GM12878 (cell line): ENCODE results near the gene CSRP1. TPM values are rescaled to one million over a fixed set of nuclear protein-coding genes. Genes with fewer than 3 reads are reported as not detected.

Source experiments
- ATAC-seq: fragments of 200-7000 bp; cut with Tn5 transposase; 3 replicates; pipeline ENCODE4 v1.9.1; 2020; ENCODE audit warnings: mild to moderate bottlenecking, moderate library complexity
- BruUV-seq: library from RNA; stranded (reverse); fragments of 400-500 nt; replicated peaks from 2 replicates; lab custom pipeline; 2021; lab: Mats Ljungman, UMichigan
- CTCF ChIA-PET: fragments of 300-600 bp; sonication (Branson Sonifier 250); formaldehyde crosslinking; extraction: SDS; loops from one replicate; lab custom pipeline; 2021; ENCODE audit warnings: inconsistent platforms; lab: Yijun Ruan, JAX
- POLR2A ChIA-PET: fragments of 350-600 bp; formaldehyde crosslinking; extraction: SDS; loops from one replicate; lab custom pipeline; 2021; ENCODE audit warnings: inconsistent platforms; lab: Charles Lee
- RAD21 ChIA-PET: fragments of 300-600 bp; sonication (Branson Sonifier 250); formaldehyde crosslinking; loops from one replicate; lab custom pipeline; 2023; ENCODE audit warnings: antibody characterized with exemption; ENCODE audit not compliant: unreplicated experiment; lab: Charles Lee
- SMC1A ChIA-PET: fragments of 300-600 bp; sonication (Branson Sonifier 250); formaldehyde crosslinking; loops from one replicate; lab custom pipeline; 2023; ENCODE audit not compliant: unreplicated experiment, uncharacterized antibody; lab: Charles Lee
- DNase-seq: peaks from one replicate; pipeline ENCODE4 v3.0.0-alpha.2; 2011; ENCODE audit warnings: low read depth, low spot score
- FAIRE-seq: peaks from 3 replicates; lab custom pipeline; 2011; peaks lifted over from hg19 to GRCh38; lab: Jason Lieb, UNC
- H2AFZ ChIP-seq: 2 replicates; pipeline ENCODE4 v1.6.0; 2011; ENCODE audit warnings: low read depth, low read length, control low read depth; ENCODE audit not compliant: control insufficient read depth
- H3K27ac ChIP-seq: 2 replicates; pipeline ENCODE4 v1.5.1; 2011; ENCODE audit warnings: control low read depth; ENCODE audit not compliant: control insufficient read depth, insufficient read depth
- H3K27me3 ChIP-seq, 2 experiments: replicated peaks in 1 of 2; 2 replicates each; pipeline versions ENCODE4 v1.6.0 to v1.6.1; 2011; ENCODE audit warnings: low read length in 1 of 2; ENCODE audit not compliant: control insufficient read depth in 2 of 2, insufficient read depth in 2 of 2
- H3K36me3 ChIP-seq, 2 experiments: 2 replicates each; pipeline ENCODE4 v1.5.1; 2011; ENCODE audit warnings: low read length in 1 of 2; ENCODE audit not compliant: control insufficient read depth in 2 of 2, insufficient read depth in 2 of 2
- H3K4me1 ChIP-seq: 2 replicates; pipeline ENCODE4 v1.6.1; 2011; ENCODE audit warnings: mild to moderate bottlenecking, low read length, moderate library complexity, mixed read lengths; ENCODE audit not compliant: control insufficient read depth, insufficient read depth
- H3K4me2 ChIP-seq: 2 replicates; pipeline ENCODE4 v1.6.0; 2011; ENCODE audit warnings: control low read depth; ENCODE audit not compliant: control insufficient read depth, insufficient read depth
- H3K4me3 ChIP-seq: fragments of 200-600 bp; sonication (generic); 2 replicates; pipeline ENCODE4 v1.5.1; 2016
- H3K79me2 ChIP-seq: 2 replicates; pipeline ENCODE4 v1.6.0; 2011; ENCODE audit warnings: low read length; ENCODE audit not compliant: control insufficient read depth, insufficient read depth
- H3K9ac ChIP-seq: 2 replicates; pipeline ENCODE4 v1.8.0; 2011; ENCODE audit warnings: low read length, control low read depth, mixed read lengths; ENCODE audit not compliant: control insufficient read depth, insufficient read depth
- H3K9me3 ChIP-seq: replicated peaks from 3 replicates; pipeline ENCODE4 v1.5.1; 2011; ENCODE audit warnings: mild to moderate bottlenecking, low read length; ENCODE audit not compliant: control insufficient read depth, insufficient read depth
- H4K20me1 ChIP-seq: 2 replicates; pipeline ENCODE4 v1.6.0; 2011; ENCODE audit not compliant: control insufficient read depth, insufficient read depth
- CHD4 ChIP-seq: fragments of 200-600 bp; sonication (generic); IDR thresholded peaks from 2 replicates; pipeline ENCODE4 v1.6.1; 2016; ENCODE audit warnings: mild to moderate bottlenecking
- IKZF2 ChIP-seq, 2 experiments: fragments of 450-650 bp; IDR thresholded peaks; 2 replicates each; pipeline ENCODE4 v1.6.1; 2017; ENCODE audit warnings: mild to moderate bottlenecking in 2 of 2, moderate library complexity in 2 of 2
- KLF5 ChIP-seq: fragments of 450-650 bp; IDR thresholded peaks from 2 replicates; pipeline ENCODE4 v1.6.1; 2014; ENCODE audit warnings: mild to moderate bottlenecking; ENCODE audit not compliant: partially characterized antibody
- SMARCA5 ChIP-seq: fragments of 450-650 bp; IDR thresholded peaks from 2 replicates; pipeline ENCODE4 v1.6.1; 2017; ENCODE audit warnings: mild to moderate bottlenecking
- STAT3 ChIP-seq: IDR thresholded peaks from 2 replicates; pipeline ENCODE4 v1.6.1; 2011; ENCODE audit warnings: low read depth, low read length, improper control_type of control experiment
- SUPT20H ChIP-seq: IDR thresholded peaks from 2 replicates; pipeline ENCODE4 v1.6.1; 2011; ENCODE audit warnings: low read depth, mild to moderate bottlenecking, low read length, moderate library complexity, borderline replicate concordance; ENCODE audit not compliant: control insufficient read depth
- WGBS: methylation state at CpG from one replicate; pipeline ENCODE4 v1.1.6; 2016; ENCODE audit warnings: low lambda C conversion rate; ENCODE audit not compliant: insufficient replicate concordance, insufficient coverage; ENCODE audit errors: missing lambda C conversion rate; 5-methylcytosine and 5-hydroxymethylcytosine counted together
- in situ Hi-C: fragments of 300-500 bp; cut with MboI; formaldehyde crosslinking; loops from 9 replicates; pipeline ENCODE4 v1.14.3; 2018; ENCODE audit warnings: mixed read lengths
- intact Hi-C: fragments of 100-400 bp; cut with micrococcal nuclease; formaldehyde crosslinking; loops from one replicate; pipeline ENCODE4 v1.14.2; 2022; ENCODE audit not compliant: unreplicated experiment
- polyA plus RNA-seq, 11 experiments: library from polyadenylated mRNA; depleted of rRNA in 4 of 11; unstranded in 6 of 11; stranded (reverse) in 5 of 11; fragments of >200 nt; fragmentation: Nextera tagmentation in 4 of 11; fragmentation: Illumina TruSeq in 1 of 11; extraction: Ambion mirVana in 4 of 11; extraction: Trizol in 1 of 11; gene quantifications; 1 replicate in 1 of 11; 2 replicates in 10 of 11; pipeline versions ENCODE4 v1.2.1 to v1.2.3, GENCODE V29; 2011 to 2016; ENCODE audit warnings: inconsistent platforms in 2 of 11, missing spikeins in 2 of 11, low read depth in 1 of 11
- total RNA-seq, 4 experiments: library from RNA; depleted of rRNA in 3 of 4; stranded (reverse); fragments of >200 nt in 3 of 4; fragmentation: Illumina TruSeq in 1 of 4; extraction: Trizol in 1 of 4; gene quantifications; 2 replicates each; pipeline versions ENCODE4 v1.2.1 to v1.2.3, GENCODE V29; 2013 to 2021
- TF ChIP-seq, protein P1 (sequence below): fragments of 450-650 bp; IDR thresholded peaks from 2 replicates; pipeline ENCODE4 v1.6.1; 2017; ENCODE audit warnings: mild to moderate bottlenecking, low read depth, inconsistent platforms; ENCODE audit not compliant: poor library complexity, severe bottlenecking
- TF ChIP-seq, protein P2 (sequence below): fragments of 450-650 bp; IDR thresholded peaks from 2 replicates; pipeline ENCODE4 v1.6.1; 2017; ENCODE audit warnings: mild to moderate bottlenecking
- TF ChIP-seq, protein P3 (sequence below): fragments of 150-350 bp; IDR thresholded peaks from 2 replicates; pipeline ENCODE4 v1.6.1; 2016; ENCODE audit warnings: low read depth, low read length
- TF ChIP-seq, protein P4 (sequence below): IDR thresholded peaks from 2 replicates; pipeline ENCODE4 v1.6.1; 2011; ENCODE audit warnings: borderline replicate concordance, low read depth, mild to moderate bottlenecking, moderate library complexity, mixed read lengths, low read length; ENCODE audit not compliant: insufficient read depth; ENCODE audit errors: extremely low read length

The CSRP1 gene
- total and polyA plus RNA-seq, 10 of the 15 experiments (the other 5 are each of a cell fraction or from before 2014, with no cell fraction given) = 23.4 to 99.2 (median 80.7) TPM

DNA sequence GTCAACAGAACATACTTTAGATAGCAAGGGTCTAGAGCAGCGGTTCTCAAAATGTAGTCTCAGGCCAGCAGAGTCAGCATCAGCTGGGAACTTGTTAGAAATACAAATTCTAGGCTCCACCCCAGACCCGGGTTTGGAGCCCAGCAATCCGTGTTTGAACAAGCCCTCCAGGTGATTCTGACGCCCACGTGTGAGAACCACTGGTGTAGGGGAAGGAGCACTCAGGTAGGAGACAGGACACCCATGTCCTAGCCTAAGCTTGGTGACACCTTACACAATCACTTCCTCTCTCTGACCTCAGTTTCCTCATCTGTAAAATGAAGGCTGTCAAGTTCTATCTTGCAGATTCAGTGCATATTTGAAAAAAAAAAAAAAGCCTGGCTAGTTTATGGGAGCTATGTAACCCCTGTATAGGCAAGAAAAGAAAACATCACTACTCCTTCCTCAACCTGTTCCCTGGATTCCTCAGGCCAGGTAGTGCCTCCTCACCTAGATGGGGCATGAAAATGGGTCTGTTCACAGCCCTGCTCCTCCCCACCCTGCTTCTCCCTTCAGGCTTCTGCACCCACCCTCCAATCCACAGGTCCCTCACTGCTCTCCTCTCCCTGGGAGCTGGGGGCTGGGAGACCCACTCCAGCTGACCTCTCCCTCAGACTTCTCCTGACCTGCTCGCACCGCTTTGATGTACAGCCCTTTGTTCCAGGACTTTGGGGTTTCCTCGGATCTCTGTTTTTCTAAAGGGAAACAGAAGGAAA, 30.8 kb downstream of the CSRP1 start:
- Histone ChIP-seq H3K79me2 (no peaks in the 10 kb centered on the region), H3K4me1 (peaks cover 26% of the 10 kb centered on the region), H2AFZ (no peak overlapping the region), H3K4me3 (no peak overlapping the region; the same call in 1 of the 2 replicates), H3K27ac (no peak overlapping the region), H3K9me3 (no peaks in the 10 kb centered on the region), H3K27me3 (no peaks in the 10 kb centered on the region), H4K20me1 (no peaks in the 10 kb centered on the region), H3K9ac (no peak overlapping the region), H3K36me3 (no peaks in the 10 kb centered on the region), H3K4me2 (peak overlapping the region; percentile 86)
- no peak for TF ChIP-seq IKZF2 (IDR thresholded peaks at IDR 0.05)
- TF ChIP-seq, protein P1, sequence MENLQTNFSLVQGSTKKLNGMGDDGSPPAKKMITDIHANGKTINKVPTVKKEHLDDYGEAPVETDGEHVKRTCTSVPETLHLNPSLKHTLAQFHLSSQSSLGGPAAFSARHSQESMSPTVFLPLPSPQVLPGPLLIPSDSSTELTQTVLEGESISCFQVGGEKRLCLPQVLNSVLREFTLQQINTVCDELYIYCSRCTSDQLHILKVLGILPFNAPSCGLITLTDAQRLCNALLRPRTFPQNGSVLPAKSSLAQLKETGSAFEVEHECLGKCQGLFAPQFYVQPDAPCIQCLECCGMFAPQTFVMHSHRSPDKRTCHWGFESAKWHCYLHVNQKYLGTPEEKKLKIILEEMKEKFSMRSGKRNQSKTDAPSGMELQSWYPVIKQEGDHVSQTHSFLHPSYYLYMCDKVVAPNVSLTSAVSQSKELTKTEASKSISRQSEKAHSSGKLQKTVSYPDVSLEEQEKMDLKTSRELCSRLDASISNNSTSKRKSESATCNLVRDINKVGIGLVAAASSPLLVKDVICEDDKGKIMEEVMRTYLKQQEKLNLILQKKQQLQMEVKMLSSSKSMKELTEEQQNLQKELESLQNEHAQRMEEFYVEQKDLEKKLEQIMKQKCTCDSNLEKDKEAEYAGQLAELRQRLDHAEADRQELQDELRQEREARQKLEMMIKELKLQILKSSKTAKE = no peak
- TF ChIP-seq KLF5 = no peak
- no peak for TF ChIP-seq SMARCA5
- no peak for TF ChIP-seq CHD4
- no peak for TF ChIP-seq STAT3
- TF ChIP-seq SUPT20H = no peak
- TF ChIP-seq, protein P2, sequence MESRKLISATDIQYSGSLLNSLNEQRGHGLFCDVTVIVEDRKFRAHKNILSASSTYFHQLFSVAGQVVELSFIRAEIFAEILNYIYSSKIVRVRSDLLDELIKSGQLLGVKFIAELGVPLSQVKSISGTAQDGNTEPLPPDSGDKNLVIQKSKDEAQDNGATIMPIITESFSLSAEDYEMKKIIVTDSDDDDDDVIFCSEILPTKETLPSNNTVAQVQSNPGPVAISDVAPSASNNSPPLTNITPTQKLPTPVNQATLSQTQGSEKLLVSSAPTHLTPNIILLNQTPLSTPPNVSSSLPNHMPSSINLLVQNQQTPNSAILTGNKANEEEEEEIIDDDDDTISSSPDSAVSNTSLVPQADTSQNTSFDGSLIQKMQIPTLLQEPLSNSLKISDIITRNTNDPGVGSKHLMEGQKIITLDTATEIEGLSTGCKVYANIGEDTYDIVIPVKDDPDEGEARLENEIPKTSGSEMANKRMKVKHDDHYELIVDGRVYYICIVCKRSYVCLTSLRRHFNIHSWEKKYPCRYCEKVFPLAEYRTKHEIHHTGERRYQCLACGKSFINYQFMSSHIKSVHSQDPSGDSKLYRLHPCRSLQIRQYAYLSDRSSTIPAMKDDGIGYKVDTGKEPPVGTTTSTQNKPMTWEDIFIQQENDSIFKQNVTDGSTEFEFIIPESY = no peak
- TF ChIP-seq, protein P3, sequence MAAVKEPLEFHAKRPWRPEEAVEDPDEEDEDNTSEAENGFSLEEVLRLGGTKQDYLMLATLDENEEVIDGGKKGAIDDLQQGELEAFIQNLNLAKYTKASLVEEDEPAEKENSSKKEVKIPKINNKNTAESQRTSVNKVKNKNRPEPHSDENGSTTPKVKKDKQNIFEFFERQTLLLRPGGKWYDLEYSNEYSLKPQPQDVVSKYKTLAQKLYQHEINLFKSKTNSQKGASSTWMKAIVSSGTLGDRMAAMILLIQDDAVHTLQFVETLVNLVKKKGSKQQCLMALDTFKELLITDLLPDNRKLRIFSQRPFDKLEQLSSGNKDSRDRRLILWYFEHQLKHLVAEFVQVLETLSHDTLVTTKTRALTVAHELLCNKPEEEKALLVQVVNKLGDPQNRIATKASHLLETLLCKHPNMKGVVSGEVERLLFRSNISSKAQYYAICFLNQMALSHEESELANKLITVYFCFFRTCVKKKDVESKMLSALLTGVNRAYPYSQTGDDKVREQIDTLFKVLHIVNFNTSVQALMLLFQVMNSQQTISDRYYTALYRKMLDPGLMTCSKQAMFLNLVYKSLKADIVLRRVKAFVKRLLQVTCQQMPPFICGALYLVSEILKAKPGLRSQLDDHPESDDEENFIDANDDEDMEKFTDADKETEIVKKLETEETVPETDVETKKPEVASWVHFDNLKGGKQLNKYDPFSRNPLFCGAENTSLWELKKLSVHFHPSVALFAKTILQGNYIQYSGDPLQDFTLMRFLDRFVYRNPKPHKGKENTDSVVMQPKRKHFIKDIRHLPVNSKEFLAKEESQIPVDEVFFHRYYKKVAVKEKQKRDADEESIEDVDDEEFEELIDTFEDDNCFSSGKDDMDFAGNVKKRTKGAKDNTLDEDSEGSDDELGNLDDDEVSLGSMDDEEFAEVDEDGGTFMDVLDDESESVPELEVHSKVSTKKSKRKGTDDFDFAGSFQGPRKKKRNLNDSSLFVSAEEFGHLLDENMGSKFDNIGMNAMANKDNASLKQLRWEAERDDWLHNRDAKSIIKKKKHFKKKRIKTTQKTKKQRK = no peak
- TF ChIP-seq, protein P4, sequence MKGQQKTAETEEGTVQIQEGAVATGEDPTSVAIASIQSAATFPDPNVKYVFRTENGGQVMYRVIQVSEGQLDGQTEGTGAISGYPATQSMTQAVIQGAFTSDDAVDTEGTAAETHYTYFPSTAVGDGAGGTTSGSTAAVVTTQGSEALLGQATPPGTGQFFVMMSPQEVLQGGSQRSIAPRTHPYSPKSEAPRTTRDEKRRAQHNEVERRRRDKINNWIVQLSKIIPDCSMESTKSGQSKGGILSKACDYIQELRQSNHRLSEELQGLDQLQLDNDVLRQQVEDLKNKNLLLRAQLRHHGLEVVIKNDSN = no peak
- no TSS peak for BruUV-seq
- FAIRE-seq (no peak), DNase-seq (no peak), ATAC-seq (no peak)
- POLR2A ChIA-PET = interaction anchor here (0.7 to 1.2 kb wide), 3 partner anchors 9 to 32 kb away, joined by 3 to 5 read pairs (median 5); no protein-coding TSS in a partner anchor
- intact Hi-C loops = no loop called here
- CTCF ChIA-PET = interaction anchor here (0.6 to 17.1 kb wide), 6 partner anchors 11 to 67 kb away, joined by 3 to 814 read pairs (median 6); partner anchors contain the start of gene CSRP1
- WGBS = 64% methylated on average over 8 of the region's 8 CpGs
- in situ Hi-C loops = no loop called here
- RAD21 ChIA-PET = interaction anchor here (0.7 to 14.2 kb wide), 3 partner anchors 10 to 31 kb away, joined by 3 to 505 read pairs (median 6); partner anchors contain the start of gene CSRP1
- SMC1A ChIA-PET = interaction anchor here (0.6 to 17.2 kb wide), 3 partner anchors 20 to 229 kb away, joined by 3 to 514 read pairs (median 54); partner anchors contain the start of gene CSRP1
